Inferior parietal cortex (tissue), 1 donor: ENCODE measurements around the gene CLCN3.
A peak's percentile ranks its signal among the peaks of the same experiment; 100 is the strongest.
"Not testable (repeated sequence)": the region's sequence is repeated elsewhere in the genome, so short reads cannot be mapped to it uniquely, and the experiment has no call there.

Source experiments
- DNase-seq: peaks from one replicate; pipeline ENCODE4 v3.0.0-alpha.2; 2016; ENCODE audit errors: extremely low spot score

CLCN3 gene

DNA sequence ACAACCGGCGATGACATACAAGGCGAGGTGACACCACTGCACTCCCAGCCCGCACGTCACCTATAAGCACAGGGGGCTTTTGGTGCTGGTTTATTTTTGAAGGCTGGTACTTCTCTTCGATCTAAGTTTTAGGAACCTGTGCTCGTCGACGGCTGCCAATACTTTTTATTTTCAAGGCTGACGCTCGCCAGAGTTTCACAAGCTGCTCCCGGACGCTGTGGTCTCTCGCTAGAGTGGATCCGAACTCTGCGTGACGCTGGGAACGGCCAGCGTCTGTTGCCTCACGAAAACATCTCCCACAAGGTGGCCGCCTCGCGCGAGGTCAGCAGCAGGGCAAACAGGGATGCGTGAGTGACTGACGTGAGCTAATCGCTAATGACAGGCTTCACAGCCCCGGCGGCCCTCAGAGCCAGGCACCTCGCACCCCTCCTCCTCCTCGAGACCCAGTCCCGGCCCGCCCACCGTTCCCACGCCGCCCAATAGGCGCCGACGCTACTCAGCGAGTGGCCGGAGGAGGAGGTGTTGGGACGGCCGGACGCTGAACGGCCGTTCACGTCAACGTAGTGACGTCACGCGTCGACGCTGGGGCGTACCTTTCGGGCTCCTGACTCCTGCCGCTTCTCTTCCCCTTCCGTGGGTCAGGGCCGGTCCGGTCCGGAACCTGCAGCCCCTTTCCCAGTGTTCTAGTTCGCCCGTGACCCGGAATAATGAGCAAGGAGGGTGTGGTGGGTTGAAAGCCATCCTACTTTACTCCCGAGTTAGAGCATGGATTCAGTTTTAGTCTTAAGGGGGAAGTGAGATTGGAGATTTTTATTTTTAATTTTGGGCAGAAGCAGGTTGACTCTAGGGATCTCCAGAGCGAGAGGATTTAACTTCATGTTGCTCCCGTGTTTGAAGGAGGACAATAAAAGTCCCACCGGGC lies at the start of gene CLCN3:
Gene CLCN3, plus strand, starts transcription at position 621 of the 922 bp plus-strand sequence. CDS start 15,351 bp downstream, outside the sequence.
- peak; percentile 98 for DNase-seq

- not testable (repeated sequence) for DNase-seq
Measured at GRCh38 chr4:169571012-169571411, 49.4 kb upstream of the CLCN3 start.

DNA sequence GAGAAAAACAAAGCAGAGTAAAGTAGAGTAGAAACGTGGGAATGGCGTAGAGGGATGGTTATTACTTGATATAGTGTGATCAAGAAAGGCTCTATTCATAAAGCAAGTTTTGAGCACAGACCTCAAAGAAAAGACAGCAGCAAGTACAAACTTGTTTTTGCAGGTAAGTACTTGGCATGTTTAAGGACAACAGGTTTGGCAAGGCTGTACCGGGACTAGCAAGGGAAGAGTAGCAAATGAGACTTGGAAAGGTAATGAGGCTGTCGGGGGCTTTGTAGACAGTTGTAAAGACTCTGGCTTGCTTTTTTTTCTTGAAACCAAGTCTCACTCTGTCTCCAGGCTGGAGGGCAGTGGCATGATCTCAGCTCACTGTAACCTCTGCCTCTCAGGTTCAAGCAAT lies 48.9 kb upstream of the CLCN3 start:
- DNase-seq: no peak

DNA sequence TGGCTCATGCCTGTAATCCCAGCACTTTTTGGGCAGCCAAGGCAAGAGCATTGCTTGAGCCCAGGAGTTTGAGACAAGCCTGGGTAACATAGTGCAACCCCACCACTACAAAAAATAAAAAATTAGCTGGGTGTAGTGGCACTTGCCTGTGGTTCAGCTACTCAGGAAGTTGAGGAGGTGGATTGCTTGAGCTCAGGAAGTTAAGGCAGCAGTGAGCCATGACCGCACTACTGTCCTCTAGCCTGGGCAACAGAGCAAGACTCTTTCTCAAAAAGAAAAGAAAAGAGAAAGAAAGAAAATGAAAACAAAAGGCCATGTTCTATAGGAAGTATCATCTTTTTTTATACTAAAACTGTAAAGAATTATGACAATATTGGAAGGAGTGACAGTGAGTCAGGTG lies 46.5 kb upstream of the CLCN3 start:
- DNase-seq: no peak

DNA sequence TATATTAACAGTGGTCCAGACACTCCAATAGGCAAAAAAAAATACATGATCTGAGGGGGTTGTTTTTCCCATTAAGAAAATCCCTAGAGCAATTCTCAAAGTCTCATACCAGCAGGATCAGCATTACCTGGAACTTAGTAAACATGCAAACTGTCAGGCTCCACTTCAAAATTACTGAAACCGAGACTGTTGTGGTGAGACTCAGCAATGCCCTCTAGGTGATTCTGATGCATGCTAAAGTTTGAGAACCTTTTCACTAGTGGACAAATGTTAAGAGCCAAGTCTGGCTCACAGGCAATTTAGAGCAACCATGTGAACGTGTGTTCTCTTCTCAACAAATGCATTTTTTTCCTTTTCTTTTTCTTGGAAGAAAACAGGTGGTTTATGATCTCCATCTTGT lies 38.2 kb upstream of the CLCN3 start:
- no peak for DNase-seq

GRCh38 chr4:169582706-169583105 lies 37.7 kb upstream of the CLCN3 start:
- DNase-seq: no peak

DNA sequence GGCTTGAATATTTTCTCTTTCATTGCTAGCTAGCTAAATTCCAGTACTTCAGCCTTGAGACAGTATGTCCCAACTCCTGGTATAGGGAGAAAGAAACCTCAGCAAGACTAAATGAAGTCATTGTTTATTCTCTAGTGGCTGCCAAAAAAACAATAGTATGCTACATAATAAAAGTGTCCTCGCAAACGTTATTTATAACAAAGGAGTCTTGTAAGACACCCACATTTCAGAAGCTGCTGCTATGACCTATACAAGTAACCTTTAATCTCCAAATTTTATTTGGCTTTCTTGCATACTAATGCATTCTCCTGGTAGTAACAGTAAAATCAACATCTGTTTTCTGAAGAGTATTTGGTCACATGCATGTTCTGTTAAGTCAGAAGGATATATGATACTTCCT lies 36.8 kb upstream of the CLCN3 start:
- peak; percentile 19 for DNase-seq

GRCh38 chr4:169593050-169593560 lies 27.3 kb upstream of the CLCN3 start:
- no peak for DNase-seq

DNA sequence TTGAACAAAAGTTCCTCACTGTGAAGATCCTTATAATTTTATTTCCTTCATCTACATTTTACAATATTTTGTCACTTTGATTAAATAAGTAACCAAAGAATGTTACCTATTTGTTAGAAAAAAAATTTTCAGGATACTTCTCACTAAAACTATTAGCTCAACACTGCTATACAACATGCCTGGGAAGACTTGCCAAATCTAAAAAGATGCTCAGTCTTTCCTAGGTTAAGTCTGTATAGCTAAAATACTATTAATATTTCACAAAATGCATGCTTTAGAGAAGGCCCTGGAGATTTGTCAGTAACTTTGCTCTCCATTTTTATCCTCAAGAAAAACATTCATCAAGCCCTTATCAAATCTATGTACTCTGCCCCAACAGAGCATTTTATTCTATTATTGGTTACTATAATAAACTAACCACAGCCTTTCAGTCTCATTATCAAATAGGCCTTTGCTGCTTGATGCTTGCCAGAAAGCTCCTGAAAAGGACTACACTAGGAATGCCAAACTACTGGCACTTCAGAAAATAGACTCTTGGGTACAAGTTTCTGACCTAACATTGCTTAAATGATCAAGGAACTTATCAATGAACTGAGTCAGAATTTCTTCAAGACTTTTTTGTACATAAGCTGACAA lies 25.7 kb upstream of the CLCN3 start:
- no peak for DNase-seq

DNA sequence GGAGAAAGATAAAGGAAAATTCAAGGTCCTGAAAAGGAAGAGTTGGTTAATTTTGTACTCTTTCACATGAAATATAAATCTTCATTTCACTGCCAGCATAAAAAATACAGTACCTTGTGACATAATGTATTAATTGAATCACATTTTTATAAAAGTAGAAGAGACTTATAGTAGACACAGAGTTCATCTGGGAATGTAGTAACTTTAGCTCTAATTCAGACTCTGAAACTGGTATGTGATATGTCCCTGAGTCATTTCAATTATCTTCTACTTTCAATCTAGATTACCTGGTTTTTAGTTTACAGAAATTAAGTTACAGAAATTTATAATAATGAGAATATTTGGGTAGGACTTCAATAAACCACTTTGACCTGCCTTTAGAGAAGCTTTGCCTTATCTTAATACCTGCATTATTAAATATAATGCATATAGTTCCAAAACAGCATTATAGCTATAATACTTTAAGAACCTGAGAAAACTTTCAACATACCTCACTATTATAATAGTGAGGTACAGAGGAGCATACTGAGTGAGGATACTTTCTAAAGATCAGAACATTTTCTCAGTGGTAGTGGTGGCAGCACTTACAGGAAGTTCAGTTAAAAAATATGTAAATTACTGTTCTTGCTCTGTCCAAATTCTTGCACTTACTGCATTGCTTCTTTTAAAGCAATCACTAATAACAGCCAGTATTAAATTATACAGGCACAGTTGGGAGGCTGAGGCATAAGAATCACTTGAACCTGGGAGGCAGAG lies 19.2 kb upstream of the CLCN3 start:
- DNase-seq: no peak

- no peak for DNase-seq
Measured at GRCh38 chr4:169603312-169603711, 17.1 kb upstream of the CLCN3 start.

- no peak for DNase-seq
Measured at GRCh38 chr4:169604131-169604900, 16.1 kb upstream of the CLCN3 start.

GRCh38 chr4:169604903-169605331 lies 15.5 kb upstream of the CLCN3 start:
- no peak for DNase-seq

- DNase-seq: no peak
Measured at GRCh38 chr4:169611157-169611556, 9.2 kb upstream of the CLCN3 start.

DNA sequence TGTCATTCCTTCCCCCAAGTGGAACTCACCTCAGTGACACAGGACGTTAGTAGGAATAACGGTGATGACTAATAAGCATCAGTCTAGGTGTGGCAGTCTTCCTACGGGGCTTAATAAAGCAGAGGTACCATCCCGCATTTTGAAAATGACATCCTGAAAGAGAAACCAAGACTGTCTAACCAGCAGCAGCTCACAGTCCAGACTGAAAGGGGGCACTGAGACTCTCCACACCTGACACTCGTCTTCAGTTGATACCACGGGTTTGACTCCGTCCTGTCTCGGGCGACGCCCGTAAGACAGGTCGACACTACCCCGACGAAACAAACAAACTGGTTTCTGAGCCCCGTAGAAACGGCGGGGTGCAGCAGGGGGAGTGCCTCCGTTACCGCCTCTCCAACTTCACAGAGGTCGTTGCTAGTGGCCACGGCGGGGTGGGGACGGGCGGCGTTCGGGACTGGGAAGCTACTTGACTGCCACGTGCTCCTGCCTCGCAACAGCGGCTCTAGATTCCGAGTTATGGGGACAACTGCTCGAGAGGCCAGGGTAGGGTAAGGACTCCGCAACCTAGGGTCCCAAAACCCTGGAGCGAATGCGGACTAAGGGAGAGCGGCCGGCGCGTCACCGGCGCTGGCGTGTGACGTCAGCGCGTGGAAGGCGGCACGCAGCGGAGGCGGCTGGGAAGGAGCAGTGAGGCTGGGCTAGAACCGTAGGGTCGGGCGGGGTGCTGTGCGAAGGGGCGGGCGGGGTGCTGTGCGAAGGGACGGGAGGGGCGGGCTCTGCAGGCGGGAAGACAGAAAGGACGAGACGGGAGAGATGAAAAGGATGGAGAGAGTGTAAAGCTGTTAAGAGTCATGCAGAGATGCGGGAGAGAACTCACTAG lies 8.1 kb upstream of the CLCN3 start, which contains the start of gene NEK1:
Gene NEK1, minus strand, starts transcription at position 593 of the 880 bp plus-strand sequence. CDS start 9,953 bp downstream, outside the sequence.
- peak; percentile 89 for DNase-seq

- DNase-seq: peak; percentile 92
Measured at GRCh38 chr4:169612871-169613859, 7.2 kb upstream of the CLCN3 start.

- DNase-seq: no peak
Measured at GRCh38 chr4:169615467-169616106, 4.8 kb upstream of the CLCN3 start.

DNA sequence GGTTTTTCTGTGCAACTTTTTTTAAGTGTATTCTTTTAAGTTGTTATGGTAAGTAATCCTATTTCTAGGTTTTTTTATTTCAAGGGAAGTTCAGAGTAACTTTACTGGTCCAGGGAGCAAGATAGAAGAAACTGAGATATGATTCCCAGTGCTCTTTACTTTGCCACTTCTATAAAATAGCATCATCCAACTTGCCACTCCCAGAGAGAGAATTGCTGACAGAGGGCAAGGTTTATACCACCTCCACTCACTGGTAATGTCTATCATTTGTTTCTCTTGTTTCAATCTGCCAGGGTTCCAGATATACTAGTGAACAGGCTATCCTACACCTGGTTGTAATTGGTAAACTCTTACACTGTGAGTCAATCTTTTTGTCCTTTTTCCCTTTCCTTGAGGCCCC lies 3.5 kb upstream of the CLCN3 start:
- DNase-seq: no peak
